Mucosa of descending colon (tissue), 3 donors: ENCODE results near the gene ARHGAP26. TPM values are rescaled to one million over a fixed set of nuclear protein-coding genes. Genes with fewer than 3 reads are reported as not detected.

ENCODE experiments used
- ATAC-seq: fragments of 200-7000 bp; cut with Tn5 transposase; one replicate; pipeline ENCODE4 v1.9.1; 2020; ENCODE audit warnings: mild to moderate bottlenecking, moderate library complexity
- DNase-seq, 3 donors: peaks; one replicate each; pipeline ENCODE4 v3.0.0-alpha.2; 2020
- H3K36me3 ChIP-seq: fragments of 200-600 bp; one replicate; pipeline ENCODE4 v1.8.0; 2021; ENCODE audit warnings: low read depth, mild to moderate bottlenecking
- H3K4me1 ChIP-seq: fragments of 200-600 bp; one replicate; pipeline ENCODE4 v1.8.0; 2021; ENCODE audit warnings: low read depth, mild to moderate bottlenecking
- H3K4me3 ChIP-seq: fragments of 200-600 bp; one replicate; pipeline ENCODE4 v1.8.0; 2021; ENCODE audit warnings: mild to moderate bottlenecking
- H3K9me3 ChIP-seq: fragments of 200-600 bp; one replicate; pipeline ENCODE4 v1.8.0; 2021; ENCODE audit warnings: mild to moderate bottlenecking
- intact Hi-C, 2 donors: fragments of 100-400 bp; cut with DNase I in 1 of 2; cut with micrococcal nuclease in 1 of 2; formaldehyde crosslinking; loops; one replicate each; pipeline versions ENCODE4 v1.11.0 to v1.11.1; 2022; cut with DNase I, micrococcal nuclease
- total RNA-seq, 3 donors: library from RNA; stranded (reverse); fragmentation: NEBNext Ultra II Directional in 2 of 3; extraction: Animal tissue kit (Norgen Biotek cat#: 25700) in 2 of 3; gene quantifications; one replicate each; pipeline versions ENCODE4 v1.2.1 to v1.2.4, GENCODE V29; 2021 to 2023
- TF ChIP-seq, protein P1 (sequence below): fragments of 200-600 bp; IDR thresholded peaks from one replicate; pipeline ENCODE4 v1.8.0; 2022; ENCODE audit warnings: antibody characterized with exemption, mild to moderate bottlenecking
- donor health status: DM: no; HTN: no; CAD: no; lungs with moderate emphysema.
- donor health status: DM: no; HTN: no; CAD: no.
- donor health status: DM: no; HTN: yes; CAD: no.

ARHGAP26 gene
- total RNA-seq, 3 donors from 2014 or later: 52.9 to 96.0 (median 67.8) TPM

DNA sequence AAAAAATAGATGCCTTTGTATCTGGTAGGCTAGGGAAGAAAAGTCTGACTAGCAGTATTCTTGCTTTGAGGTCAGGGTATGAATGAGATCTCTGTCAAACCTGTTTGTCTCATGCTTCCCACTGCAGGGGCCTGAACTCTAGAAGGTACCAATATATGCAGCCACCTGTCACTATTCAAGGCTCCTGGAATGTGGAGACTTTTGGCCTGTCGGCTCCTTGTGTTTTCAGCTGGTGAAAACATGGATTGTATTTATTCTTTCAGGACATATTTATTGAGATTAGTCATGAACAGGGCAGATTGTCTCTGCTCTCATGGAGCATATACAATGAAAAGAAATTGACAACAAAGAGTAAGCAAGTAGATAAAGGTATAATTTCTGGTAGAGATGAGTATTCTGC lies 255.8 kb downstream of the ARHGAP26 start:
- intact Hi-C loops: no loop called here
- DNase-seq: no peak
- Histone ChIP-seq H3K9me3 (no peaks in the 10 kb centered on the region), H3K4me1 (no peaks in the 10 kb centered on the region), H3K4me3 (no peak overlapping the region), H3K36me3 (no peaks in the 10 kb centered on the region)
- TF ChIP-seq, protein P1, sequence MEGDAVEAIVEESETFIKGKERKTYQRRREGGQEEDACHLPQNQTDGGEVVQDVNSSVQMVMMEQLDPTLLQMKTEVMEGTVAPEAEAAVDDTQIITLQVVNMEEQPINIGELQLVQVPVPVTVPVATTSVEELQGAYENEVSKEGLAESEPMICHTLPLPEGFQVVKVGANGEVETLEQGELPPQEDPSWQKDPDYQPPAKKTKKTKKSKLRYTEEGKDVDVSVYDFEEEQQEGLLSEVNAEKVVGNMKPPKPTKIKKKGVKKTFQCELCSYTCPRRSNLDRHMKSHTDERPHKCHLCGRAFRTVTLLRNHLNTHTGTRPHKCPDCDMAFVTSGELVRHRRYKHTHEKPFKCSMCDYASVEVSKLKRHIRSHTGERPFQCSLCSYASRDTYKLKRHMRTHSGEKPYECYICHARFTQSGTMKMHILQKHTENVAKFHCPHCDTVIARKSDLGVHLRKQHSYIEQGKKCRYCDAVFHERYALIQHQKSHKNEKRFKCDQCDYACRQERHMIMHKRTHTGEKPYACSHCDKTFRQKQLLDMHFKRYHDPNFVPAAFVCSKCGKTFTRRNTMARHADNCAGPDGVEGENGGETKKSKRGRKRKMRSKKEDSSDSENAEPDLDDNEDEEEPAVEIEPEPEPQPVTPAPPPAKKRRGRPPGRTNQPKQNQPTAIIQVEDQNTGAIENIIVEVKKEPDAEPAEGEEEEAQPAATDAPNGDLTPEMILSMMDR: no peak
- ATAC-seq: no peak

DNA sequence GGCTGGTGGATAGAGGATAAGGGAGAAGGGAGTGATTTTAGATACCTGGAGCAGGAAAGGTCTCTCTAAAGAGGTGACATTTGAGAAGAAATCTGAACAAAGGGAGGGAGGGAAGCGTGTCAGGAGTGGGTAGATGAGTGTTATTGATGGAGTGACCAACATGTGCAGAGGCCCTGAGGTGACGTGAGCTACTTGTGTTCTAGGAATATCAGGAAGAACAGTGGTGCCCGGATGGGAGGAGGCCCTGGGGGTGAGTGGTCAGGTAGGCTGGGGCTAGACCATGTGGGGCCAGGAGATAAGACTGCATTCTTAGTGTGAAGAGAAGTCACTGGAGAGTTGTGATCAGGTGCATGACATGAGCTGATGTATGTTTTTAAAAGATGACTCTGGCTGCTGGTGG lies 256.2 kb downstream of the ARHGAP26 start:
- H3K9me3 ChIP-seq: no peaks in the 10 kb centered on the region
- DNase-seq: no peak
- no peaks in the 10 kb centered on the region for H3K4me1 ChIP-seq
- TF ChIP-seq, protein P1: no peak
- no peak for ATAC-seq
- no peaks in the 10 kb centered on the region for H3K36me3 ChIP-seq
- intact Hi-C loops: no loop called here
- no peak overlapping the region for H3K4me3 ChIP-seq

DNA sequence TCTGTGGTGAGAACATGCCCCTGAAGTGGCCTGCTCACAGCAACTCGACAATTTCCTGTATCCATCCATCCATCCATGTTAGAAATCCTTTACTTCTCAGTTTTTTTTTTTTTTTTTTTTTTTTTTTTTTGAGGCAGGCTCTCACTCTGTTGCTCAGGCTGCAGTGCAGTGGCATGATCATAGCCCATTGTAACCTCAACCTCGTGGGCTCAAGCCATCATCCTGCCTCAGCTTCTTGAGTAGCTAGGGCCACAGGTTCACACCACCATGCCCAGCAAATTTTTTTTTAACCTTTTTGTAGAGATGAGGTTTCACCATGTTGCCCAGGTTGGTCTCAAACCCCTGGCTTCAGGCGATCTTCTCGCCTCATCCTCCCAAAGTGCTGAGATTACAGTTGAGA lies 259.1 kb downstream of the ARHGAP26 start:
- DNase-seq: no peak
- TF ChIP-seq, protein P1: no peak
- Histone ChIP-seq H3K4me1 (no peaks in the 10 kb centered on the region), H3K36me3 (no peaks in the 10 kb centered on the region), H3K9me3 (no peaks in the 10 kb centered on the region), H3K4me3 (no peak overlapping the region)
- ATAC-seq: no peak
- intact Hi-C loops: no loop called here

DNA sequence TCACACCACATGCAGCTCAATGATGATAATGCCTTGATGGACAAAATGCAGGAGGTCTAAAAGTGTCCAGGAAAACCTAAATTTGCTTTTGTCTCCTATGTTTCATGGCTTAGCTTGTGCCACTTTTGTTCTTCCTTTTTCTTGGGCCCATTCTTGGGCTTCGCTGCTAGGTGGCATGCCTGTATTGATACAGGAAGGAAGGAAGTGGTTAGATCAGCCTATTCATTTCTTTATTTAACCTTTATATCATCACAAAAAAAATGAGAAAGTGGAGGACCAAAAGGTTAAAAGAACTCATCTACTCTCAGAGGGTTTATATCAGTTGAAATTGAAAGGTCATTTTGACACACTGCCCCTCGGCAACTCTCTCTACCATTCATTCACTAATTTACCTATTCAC lies 260.2 kb downstream of the ARHGAP26 start:
- Histone ChIP-seq H3K4me3 (no peak overlapping the region), H3K4me1 (no peaks in the 10 kb centered on the region), H3K36me3 (no peaks in the 10 kb centered on the region), H3K9me3 (no peaks in the 10 kb centered on the region)
- DNase-seq (no peak), ATAC-seq (no peak)
- intact Hi-C loops: no loop called here
- TF ChIP-seq, protein P1: no peak

DNA sequence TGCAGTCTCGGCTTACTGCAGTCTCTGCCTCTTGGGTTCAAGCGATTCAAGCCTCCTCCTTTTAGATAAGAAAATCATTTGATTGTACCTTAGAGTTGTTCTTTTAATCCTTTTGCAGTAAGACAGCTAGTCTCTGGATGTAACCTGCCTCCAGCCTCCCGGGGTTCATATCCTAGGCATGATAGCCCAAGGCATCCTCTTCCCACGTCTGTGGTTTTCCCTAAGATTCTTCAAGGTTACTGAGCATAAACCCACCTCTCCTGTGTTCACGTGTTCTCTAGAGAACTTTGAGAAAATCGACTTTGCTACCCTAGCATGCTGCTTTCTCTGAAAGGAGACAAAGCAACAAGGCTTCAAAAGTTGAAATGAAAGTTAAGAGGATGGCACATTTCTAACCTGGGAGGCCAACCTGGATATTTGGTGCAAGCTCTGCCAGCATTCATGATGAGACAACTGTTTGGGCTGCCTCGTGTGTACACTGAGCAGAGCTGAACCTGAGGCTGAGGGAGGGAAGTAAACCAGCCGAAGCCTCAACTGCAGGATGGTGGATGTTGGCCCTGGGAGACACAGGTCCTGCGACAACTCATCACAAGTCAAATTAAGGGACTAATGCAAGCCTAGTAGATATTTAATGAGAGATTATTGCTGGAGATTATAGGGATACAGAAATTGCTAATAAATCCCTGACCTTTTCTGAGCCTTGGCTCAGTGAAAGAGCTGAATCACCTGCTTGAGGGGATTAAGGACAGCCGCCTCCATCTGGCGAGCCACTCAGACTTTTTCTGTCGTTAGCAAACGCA lies 261.8 kb downstream of the ARHGAP26 start:
- DNase-seq (no peak), ATAC-seq (no peak)
- H3K4me1 ChIP-seq: no peaks in the 10 kb centered on the region

More for the DNA sequence above, 261.8 kb downstream of the ARHGAP26 start:
- H3K36me3 ChIP-seq: no peaks in the 10 kb centered on the region
- H3K4me3 ChIP-seq: no peak overlapping the region
- H3K9me3 ChIP-seq: no peaks in the 10 kb centered on the region
- TF ChIP-seq, protein P1: no peak
- intact Hi-C loops: no loop called here
